ENCODE data around the gene IDI1. TPM values are rescaled to one million over a fixed set of nuclear protein-coding genes. Genes with fewer than 3 reads are reported as not detected.

Gene IDI1
- total and polyA plus RNA-seq, 2 of the 13 experiments (the other 11 are each of a cell fraction or from before 2014, with no cell fraction given), result 44.4 to 145 TPM

DNA sequence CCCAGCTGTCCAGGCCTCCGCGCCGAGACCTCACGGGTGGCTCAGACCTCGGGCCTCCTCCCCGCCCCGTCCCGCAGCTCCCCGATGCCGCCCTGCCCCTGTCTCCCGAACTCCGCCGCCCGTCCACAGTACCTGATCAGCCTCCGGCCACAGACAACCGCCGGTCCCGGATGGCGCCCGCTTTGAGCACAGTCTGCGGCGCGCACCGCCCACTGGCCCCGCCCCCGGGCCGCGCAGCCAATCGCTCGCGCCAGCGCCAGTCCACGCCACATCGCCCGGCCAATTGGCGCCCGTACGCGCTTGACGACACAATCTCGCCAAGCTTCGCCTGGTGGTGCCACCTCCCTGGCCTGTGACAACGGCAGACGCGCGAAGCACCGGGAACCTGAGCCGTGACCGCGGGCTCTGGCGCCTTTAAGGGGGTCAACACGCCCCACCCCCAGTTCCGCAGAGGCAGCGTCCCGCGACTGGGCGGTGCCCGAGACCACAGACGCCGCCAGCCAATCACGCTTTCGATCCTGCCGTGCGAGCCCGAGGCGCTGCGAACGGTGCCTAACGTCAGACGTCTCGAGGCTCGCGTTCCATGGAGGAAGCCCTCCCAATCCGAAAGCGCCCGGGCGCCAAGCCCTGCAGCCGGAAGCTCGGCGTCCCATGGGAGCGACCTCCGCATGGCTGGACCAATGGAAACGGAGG, at the start of gene IDI1 (continued):
- TF ChIP-seq CAMTA2 (CRISPR knock-in tag; IDR thresholded peaks at IDR 0.05; ENCODE audit: borderline replicate concordance) (peak; percentile 87; the same call in 1 of the 2 replicates), ADNP (CRISPR knock-in tag; IDR thresholded peaks at IDR 0.05) (no peak), CSRNP2 (CRISPR knock-in tag; conservative IDR thresholded peaks at IDR 0.05; ENCODE audit: low read depth) (no peak), ZNF431 (CRISPR knock-in tag; IDR thresholded peaks at IDR 0.05; ENCODE audit: borderline replicate concordance, low read depth) (peak; percentile 94), PHF5A (CRISPR knock-in tag; IDR thresholded peaks at IDR 0.05; ENCODE audit: low read depth, unreplicated experiment) (peak; percentile 61), ZNF773 (CRISPR knock-in tag; IDR thresholded peaks at IDR 0.05; ENCODE audit: borderline replicate concordance) (0 out of 2 replicates have a peak, but pooled peaks have one; percentile 11), MED8 (CRISPR knock-in tag; IDR thresholded peaks at IDR 0.05; ENCODE audit: insufficient replicate concordance) (peak; percentile 57), JDP2 (CRISPR knock-in tag; IDR thresholded peaks at IDR 0.05; ENCODE audit: borderline replicate concordance) (no peak), SNAI1 (CRISPR knock-in tag; IDR thresholded peaks at IDR 0.05; ENCODE audit: borderline replicate concordance) (peak; percentile 92), ZHX2 (IDR thresholded peaks at IDR 0.05; ENCODE audit: low read depth) (peak; percentile 40; the same call in 1 of the 2 replicates), ZHX2 (CRISPR knock-in tag; IDR thresholded peaks at IDR 0.05; ENCODE audit: borderline replicate concordance) (no peak), HNRNPL (IDR thresholded peaks at IDR 0.05; ENCODE audit: low read depth, low read length) (0 out of 2 replicates have a peak, but pooled peaks have one; percentile 2), JUND (CRISPR knock-in tag; IDR thresholded peaks at IDR 0.05) (no peak), ZNF276 (CRISPR knock-in tag; IDR thresholded peaks at IDR 0.05; ENCODE audit: low read depth) (peak; percentile 73; the same call in 1 of the 2 replicates), ZSCAN31 (CRISPR knock-in tag; IDR thresholded peaks at IDR 0.05; ENCODE audit: low read depth) (peak; percentile 50), ZGPAT (CRISPR knock-in tag; IDR thresholded peaks at IDR 0.05) (peak; percentile 89)
- TF ChIP-seq, protein P1, sequence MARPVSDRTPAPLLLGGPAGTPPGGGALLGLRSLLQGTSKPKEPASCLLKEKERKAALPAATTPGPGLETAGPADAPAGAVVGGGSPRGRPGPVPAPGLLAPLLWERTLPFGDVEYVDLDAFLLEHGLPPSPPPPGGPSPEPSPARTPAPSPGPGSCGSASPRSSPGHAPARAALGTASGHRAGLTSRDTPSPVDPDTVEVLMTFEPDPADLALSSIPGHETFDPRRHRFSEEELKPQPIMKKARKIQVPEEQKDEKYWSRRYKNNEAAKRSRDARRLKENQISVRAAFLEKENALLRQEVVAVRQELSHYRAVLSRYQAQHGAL (CRISPR knock-in tag; IDR thresholded peaks at IDR 0.05; ENCODE audit: not compliant biosample characterization), result peak; percentile 73
